Bronchial epithelial cell (primary cell): Measurements from ENCODE around the gene TSR3. TPM values are rescaled to one million over a fixed set of nuclear protein-coding genes. Genes with fewer than 3 reads are reported as not detected.

ENCODE experiments used
- DNase-seq: peaks from one replicate; pipeline ENCODE4 v3.0.0-alpha.2; 2010; ENCODE audit warnings: low read depth
- FAIRE-seq: peaks from 2 replicates; lab custom pipeline; 2011; peaks lifted over from hg19 to GRCh38; lab: Jason Lieb, UNC
- H3K27me3 ChIP-seq: 2 replicates; pipeline ENCODE4 v1.5.1; 2011; ENCODE audit warnings: low read length; ENCODE audit not compliant: control insufficient read depth, insufficient read depth
- H3K36me3 ChIP-seq: 2 replicates; pipeline ENCODE4 v1.5.1; 2011; ENCODE audit warnings: low read length; ENCODE audit not compliant: control insufficient read depth, insufficient read depth
- H3K4me3 ChIP-seq: 2 replicates; pipeline ENCODE4 v1.5.1; 2011; ENCODE audit warnings: mild to moderate bottlenecking, low read depth, low read length, control low read depth
- total RNA-seq: library from RNA; depleted of rRNA; stranded (reverse); fragments of >200 nt; gene quantifications from 2 replicates; pipeline ENCODE4 v1.2.1, GENCODE V29; 2014
- TF ChIP-seq, protein P1 (sequence below): IDR thresholded peaks from 2 replicates; pipeline ENCODE4 v1.5.1; 2011; ENCODE audit warnings: mild to moderate bottlenecking, moderate library complexity, low read length, control low read depth, inconsistent platforms; ENCODE audit not compliant: insufficient read depth, severe bottlenecking

TSR3 gene
- total RNA-seq, 1 donor from 2014 or later, result 117 TPM

GRCh38 chr16:1361685-1362360 lies 10.1 kb upstream of the TSR3 start:
- peaks cover 14% of the 10 kb centered on the region for H3K36me3 ChIP-seq
- no peak for DNase-seq
- no peak overlapping the region for H3K4me3 ChIP-seq
- no peaks in the 10 kb centered on the region for H3K27me3 ChIP-seq
- TF ChIP-seq, protein P1, sequence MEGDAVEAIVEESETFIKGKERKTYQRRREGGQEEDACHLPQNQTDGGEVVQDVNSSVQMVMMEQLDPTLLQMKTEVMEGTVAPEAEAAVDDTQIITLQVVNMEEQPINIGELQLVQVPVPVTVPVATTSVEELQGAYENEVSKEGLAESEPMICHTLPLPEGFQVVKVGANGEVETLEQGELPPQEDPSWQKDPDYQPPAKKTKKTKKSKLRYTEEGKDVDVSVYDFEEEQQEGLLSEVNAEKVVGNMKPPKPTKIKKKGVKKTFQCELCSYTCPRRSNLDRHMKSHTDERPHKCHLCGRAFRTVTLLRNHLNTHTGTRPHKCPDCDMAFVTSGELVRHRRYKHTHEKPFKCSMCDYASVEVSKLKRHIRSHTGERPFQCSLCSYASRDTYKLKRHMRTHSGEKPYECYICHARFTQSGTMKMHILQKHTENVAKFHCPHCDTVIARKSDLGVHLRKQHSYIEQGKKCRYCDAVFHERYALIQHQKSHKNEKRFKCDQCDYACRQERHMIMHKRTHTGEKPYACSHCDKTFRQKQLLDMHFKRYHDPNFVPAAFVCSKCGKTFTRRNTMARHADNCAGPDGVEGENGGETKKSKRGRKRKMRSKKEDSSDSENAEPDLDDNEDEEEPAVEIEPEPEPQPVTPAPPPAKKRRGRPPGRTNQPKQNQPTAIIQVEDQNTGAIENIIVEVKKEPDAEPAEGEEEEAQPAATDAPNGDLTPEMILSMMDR, result no peak
- FAIRE-seq, result no peak

- no peak for FAIRE-seq
- Histone ChIP-seq H3K36me3 (peaks cover 9% of the 10 kb centered on the region), H3K27me3 (no peaks in the 10 kb centered on the region), H3K4me3 (no peak overlapping the region)
- TF ChIP-seq, protein P1, result no peak
- no peak for DNase-seq
Measured at GRCh38 chr16:1357906-1358566, 6.4 kb upstream of the TSR3 start.

DNA sequence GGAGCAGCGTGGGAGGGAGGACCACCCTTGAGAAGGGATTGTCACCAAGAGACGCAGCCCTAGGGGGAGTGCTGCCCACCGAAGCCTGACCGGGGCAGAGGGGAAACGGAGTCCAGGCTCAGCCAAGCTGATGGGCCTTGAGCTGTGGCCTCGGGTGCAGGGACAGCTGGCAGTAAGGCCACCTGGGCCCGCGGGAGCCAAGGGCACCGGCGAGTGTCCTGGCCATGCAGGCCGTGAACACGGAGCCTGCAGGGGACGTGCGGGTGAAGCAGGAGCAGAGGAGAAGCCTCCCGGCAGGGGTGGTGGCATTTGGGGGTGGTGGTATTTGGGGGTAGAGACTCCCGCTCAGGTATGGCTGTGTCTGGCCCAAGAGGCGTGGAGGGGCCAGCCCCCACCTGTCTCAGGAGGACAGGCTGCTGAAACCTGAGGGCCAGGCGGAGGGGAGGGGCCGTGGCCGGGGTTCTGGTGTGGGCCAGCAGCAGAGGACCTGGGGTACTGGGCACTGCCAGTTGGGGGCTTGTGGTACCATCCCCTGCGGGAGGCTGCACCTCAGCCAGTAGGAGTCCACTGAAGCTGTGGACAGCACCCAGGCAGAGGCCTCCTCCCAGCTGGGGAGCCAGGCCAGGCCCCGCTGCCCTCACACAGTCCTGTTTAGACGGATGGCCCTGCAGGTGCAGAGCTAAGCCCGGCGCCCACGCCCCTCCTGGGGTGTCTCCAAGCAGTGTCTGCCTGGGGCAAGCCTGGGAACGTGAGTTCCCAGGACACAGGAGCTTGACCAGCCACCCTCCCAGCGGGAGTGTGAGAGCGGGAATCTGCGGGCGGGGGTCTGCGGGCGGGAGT lies 4.6 kb upstream of the TSR3 start:
- Histone ChIP-seq H3K27me3 (no peaks in the 10 kb centered on the region), H3K4me3 (no peak overlapping the region), H3K36me3 (peaks cover 3% of the 10 kb centered on the region)
- FAIRE-seq (no peak), DNase-seq (no peak)
- TF ChIP-seq, protein P1, result no peak

GRCh38 chr16:1355591-1355990 lies 3.9 kb upstream of the TSR3 start:
- no peak overlapping the region for H3K4me3 ChIP-seq
- H3K27me3 ChIP-seq, result no peaks in the 10 kb centered on the region
- H3K36me3 ChIP-seq, result peaks cover 3% of the 10 kb centered on the region
- TF ChIP-seq, protein P1, result no peak
- DNase-seq (no peak), FAIRE-seq (no peak)

DNA sequence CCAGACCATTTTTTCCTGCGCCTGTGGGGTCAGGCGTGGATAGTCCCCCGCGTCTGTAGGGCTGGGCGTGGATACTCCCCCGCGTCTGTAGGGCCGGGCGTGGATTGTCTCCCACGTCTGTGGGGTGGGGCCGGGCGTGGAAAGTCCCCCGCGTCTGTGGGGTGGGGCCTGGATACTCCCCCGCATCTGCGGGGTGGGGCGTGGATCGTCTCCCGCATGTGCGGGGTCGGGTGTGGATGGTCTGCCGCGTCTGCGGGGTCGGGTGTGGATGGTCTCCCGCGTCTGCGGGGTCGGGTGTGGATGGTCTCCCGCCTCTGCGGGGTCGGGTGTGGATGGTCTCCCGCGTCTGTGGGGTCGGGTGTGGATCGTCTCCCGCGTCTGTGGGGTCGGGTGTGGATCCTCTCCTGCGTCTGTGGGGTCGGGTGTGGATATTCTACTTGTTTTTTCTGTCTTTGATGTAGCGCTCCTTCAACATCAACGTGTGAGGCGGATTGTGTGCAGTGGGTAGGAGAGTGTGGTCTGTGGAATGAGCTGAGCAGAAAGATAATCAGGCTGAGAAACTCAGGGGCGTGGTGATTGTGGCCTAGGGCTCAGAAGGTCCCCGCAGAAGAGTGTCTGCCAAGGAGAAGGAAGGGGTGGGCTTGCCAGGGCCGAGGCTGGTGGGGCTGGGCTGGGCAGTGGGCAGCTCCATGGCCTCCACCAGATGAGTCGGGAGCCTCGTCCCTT lies 3.3 kb upstream of the TSR3 start:
- TF ChIP-seq, protein P1, result no peak
- Histone ChIP-seq H3K36me3 (peaks cover 7% of the 10 kb centered on the region), H3K27me3 (no peaks in the 10 kb centered on the region), H3K4me3 (no peak overlapping the region)
- no peak for FAIRE-seq
- no peak for DNase-seq
